B cell (primary cell): ENCODE data around the gene TATDN3.

Source experiments
- CTCF ChIP-seq: fragments of 200-600 bp; IDR thresholded peaks from one replicate; pipeline ENCODE4 v1.8.0; 2022; ENCODE audit warnings: antibody characterized with exemption, mild to moderate bottlenecking
- EZH2 ChIP-seq: IDR thresholded peaks from 2 replicates; pipeline ENCODE4 v1.6.1; 2012; ENCODE audit warnings: borderline replicate concordance, low read depth, mild to moderate bottlenecking, moderate library complexity, low read length; ENCODE audit not compliant: insufficient read depth, poor library complexity, severe bottlenecking

- no peak for TF ChIP-seq CTCF
- no peak for TF ChIP-seq EZH2
Measured at GRCh38 chr1:212862111-212862690, 70.5 kb downstream of the TATDN3 start.
